Fibroblast of mammary gland (primary cell): ENCODE data around the gene NF1.
"Not testable (repeated sequence)": the region's sequence is repeated elsewhere in the genome, so short reads cannot be mapped to it uniquely, and the experiment has no call there.

ENCODE experiments used
- DNase-seq: peaks from one replicate; pipeline ENCODE4 v3.0.0-alpha.2; 2010; ENCODE audit warnings: low read depth
- H3K4me3 ChIP-seq: 2 replicates; pipeline ENCODE4 v1.5.1; 2011; ENCODE audit warnings: low read depth, mild to moderate bottlenecking, low read length, moderate library complexity; ENCODE audit not compliant: control insufficient read depth
- TF ChIP-seq, protein P1 (sequence below): conservative IDR thresholded peaks from 2 replicates; pipeline ENCODE4 v1.5.1; 2011; ENCODE audit warnings: low read depth, low read length, inconsistent platforms; ENCODE audit not compliant: control insufficient read depth, insufficient read depth

The NF1 gene

DNA sequence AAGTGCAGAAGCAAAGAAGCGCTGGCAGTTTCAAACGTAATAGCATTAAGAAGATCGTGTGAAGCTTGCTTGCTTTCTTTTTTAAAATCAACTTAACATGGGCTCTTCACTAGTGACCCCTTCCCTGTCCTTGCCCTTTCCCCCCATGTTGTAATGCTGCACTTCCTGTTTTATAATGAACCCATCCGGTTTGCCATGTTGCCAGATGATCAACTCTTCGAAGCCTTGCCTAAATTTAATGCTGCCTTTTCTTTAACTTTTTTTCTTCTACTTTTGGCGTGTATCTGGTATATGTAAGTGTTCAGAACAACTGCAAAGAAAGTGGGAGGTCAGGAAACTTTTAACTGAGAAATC, 279.3 kb downstream of the NF1 start:
- no peak overlapping the region for H3K4me3 ChIP-seq
- DNase-seq = no peak
- TF ChIP-seq, protein P1, sequence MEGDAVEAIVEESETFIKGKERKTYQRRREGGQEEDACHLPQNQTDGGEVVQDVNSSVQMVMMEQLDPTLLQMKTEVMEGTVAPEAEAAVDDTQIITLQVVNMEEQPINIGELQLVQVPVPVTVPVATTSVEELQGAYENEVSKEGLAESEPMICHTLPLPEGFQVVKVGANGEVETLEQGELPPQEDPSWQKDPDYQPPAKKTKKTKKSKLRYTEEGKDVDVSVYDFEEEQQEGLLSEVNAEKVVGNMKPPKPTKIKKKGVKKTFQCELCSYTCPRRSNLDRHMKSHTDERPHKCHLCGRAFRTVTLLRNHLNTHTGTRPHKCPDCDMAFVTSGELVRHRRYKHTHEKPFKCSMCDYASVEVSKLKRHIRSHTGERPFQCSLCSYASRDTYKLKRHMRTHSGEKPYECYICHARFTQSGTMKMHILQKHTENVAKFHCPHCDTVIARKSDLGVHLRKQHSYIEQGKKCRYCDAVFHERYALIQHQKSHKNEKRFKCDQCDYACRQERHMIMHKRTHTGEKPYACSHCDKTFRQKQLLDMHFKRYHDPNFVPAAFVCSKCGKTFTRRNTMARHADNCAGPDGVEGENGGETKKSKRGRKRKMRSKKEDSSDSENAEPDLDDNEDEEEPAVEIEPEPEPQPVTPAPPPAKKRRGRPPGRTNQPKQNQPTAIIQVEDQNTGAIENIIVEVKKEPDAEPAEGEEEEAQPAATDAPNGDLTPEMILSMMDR = no peak

DNA sequence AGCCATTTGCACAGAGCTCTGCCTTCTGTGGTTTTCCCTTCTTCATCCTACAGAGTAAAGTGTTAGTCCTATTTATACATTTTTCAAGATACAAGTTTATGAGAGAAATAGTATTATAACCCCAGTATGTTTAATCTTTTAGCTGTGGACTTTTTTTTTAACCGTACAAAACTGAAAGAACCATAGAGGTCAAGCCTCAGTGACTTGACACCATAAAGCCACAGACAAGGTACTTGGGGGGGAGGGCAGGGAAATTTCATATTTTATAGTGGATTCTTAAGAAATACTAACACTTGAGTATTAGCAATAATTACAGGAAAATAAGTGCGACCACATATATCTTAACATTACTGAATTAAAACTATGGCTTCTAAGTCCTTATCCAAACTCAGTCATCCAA, 279.7 kb downstream of the NF1 start:
- TF ChIP-seq, protein P1 = no peak
- no peak for DNase-seq
- H3K4me3 ChIP-seq = no peak overlapping the region

DNA sequence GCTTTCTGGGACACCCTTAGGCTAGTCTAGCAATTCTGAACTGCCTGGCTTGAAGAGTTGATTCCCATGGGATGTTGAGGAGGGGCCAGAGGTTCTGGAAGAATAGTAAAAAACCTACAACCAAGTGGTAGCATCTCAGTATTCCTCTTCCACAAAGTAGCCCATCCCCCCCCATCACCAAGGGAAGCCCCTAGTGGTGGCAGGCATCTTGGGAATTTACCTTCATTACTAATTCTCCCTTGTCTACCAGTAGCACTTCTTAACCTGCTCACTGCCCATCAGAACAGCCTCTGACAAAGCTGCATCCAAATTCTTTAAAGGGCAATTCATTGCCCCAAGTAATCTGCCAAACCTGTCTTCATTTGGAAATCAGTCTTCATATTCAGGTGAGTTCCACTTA, 283.9 kb downstream of the NF1 start:
- TF ChIP-seq, protein P1 = no peak
- no peak overlapping the region for H3K4me3 ChIP-seq
- DNase-seq = no peak

DNA sequence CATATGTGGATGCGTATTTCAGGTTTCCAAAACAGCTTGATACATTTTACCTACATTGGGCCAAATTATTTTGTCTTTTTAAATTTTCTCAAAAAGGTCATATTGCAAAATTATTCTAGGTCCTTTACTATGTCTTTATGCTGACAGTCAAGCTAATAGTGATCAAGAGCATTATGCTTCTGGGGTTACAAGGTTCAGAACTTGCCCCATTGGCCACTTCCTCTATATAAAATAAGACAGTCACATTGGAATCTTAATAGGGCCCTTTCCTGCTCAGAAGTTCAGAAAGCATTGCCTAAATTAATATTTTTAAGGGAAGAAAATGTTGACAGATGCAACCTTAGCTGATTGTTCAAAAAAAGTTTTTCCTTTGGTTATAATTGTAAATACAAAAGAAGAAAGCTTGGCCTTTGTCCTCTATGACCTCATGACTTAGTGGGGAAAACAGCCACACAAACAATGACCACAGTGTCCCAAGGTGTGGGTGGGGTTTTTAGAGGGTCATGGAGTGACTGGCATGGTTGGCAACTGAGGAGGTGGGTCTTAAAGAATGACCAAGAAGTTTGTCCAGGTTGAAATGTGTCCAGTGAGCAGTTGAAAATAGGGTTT, 284.9 kb downstream of the NF1 start:
- TF ChIP-seq, protein P1 = no peak
- H3K4me3 ChIP-seq = no peak overlapping the region
- DNase-seq = no peak

DNA sequence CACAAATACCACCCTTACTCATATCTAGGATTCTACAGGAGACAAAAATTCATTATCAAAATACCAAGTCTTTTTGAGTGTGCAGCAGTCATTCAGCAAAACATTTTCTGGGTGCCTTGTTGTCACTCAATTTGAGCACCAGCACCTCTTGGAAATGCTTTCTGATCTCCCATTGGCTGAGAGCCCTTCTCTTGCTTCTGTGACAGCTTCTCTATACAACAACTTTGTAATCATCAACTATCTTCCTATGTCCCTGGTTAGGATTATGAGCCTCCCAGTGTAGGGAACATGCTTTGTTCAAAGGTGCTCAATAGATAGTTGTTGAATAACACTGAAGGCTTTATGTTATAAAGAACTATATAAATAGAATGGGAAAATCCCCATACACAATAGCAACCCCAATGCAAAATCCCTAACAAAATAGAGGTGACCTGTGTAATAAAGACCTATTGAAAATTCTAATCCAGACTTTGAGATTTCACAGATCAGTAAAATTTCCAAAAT, 286.4 kb downstream of the NF1 start:
- TF ChIP-seq, protein P1 = no peak
- DNase-seq = no peak
- no peak overlapping the region for H3K4me3 ChIP-seq

DNA sequence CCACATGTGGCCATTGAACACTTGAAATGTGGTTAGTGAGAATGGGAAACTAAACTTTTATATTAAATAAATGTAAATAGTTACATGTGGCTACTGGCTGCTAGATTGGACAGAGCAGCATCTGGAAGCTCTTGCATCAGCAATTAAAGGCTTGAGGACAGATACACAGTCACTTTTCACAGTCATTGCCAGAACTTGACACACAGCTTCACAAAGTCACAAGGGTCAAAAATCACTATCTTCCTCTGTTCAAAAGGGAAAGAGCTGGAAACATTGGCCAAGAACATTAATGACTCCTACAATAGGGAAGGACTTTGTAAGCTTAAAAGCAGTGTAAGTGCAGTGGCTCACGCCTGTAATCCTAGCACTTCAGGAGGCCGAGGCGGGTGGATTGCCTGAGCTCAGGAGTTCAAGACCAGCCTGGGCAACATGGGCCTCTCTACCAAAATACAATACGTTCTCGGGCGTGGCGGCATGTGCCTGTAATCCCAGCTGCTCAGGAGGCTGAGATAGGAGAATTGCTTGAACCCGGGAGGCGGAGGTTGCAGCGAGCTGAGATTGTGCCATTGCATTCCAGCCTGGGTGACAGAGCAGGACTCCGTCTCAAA, 288.0 kb downstream of the NF1 start:
- not testable (repeated sequence) for H3K4me3 ChIP-seq, DNase-seq

DNA sequence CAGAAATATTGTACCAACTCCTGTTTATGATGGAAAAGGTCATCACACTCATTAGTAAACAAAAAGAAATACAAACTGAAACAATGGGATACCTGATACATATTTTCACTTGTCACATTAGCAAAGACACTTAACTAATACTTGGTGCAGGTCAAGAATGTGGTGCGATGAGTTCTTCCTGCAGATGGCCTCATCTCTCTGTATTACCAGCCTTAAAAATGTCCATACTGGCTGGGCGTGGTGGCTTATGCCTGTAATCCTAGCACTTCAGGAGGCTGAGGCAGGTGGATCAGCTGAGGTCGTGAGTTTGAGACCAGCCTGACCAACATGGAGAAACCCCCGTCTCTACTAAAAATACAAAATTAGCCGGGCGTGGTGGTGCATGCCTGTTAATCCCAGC, 288.7 kb downstream of the NF1 start:
- DNase-seq, H3K4me3 ChIP-seq: not testable (repeated sequence)

DNA sequence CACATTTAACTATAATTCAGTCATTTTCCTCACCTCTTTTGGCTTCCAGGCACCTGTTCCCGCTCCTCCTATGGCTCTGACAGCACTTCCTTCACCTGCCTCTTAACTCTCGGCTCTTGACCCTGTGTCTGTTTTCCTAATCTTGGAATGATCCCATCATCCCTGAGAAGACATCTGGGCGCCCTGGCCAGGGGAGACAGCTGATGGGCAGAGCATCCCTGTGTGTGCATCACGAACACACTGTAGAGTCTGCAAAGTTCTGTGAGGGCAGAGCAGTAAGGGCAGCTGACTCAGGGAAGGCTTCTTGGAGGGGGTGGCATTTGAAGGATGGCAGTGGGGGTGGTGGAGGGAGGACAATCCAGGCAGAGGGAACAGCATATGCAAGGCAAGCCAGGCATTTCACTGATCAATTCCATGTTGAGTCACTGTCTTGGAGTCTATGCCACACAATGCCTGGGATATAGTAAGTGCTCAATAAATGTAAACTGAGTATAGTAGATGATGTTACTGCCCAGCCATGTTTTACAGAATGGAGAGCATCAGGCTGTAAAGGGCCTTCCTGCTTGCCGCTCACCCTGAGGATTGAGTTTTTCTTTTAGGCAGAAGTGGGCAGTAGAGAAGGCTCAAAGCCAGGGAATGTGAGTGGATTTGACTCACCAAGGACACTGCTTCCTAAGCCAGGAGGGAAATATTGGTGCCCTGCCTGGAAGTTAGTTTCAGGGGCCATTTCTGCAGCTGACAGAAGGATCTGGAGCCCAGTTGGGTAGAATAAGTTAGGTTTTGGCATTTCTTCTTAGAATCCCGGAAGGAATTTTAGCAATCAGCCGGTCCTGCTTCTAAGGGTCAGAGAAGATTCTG, 290.9 kb downstream of the NF1 start:
- peak; percentile 30 for DNase-seq
- TF ChIP-seq, protein P1 = no peak
- no peak overlapping the region for H3K4me3 ChIP-seq
